ENCODE measurements around the gene SCO2. TPM values are rescaled to one million over a fixed set of nuclear protein-coding genes. Genes with fewer than 3 reads are reported as not detected.
A peak's percentile ranks its signal among the peaks of the same experiment; 100 is the strongest.

The SCO2 gene
- total and polyA plus RNA-seq, 4 donors = 0.37 to 9.3 (median 6.1) TPM

- Histone ChIP-seq H3K27ac (ENCODE audit: low read depth in 1 of 2, low read length in 1 of 2) (no peak overlapping the region), H3K27me3 (ENCODE audit: control insufficient read depth in 3 of 3, insufficient read depth in 3 of 3, low read length in 2 of 3) (peaks cover 4 to 50% (median 34%) of the 10 kb centered on the region in 3 donors), H3K36me3 (ENCODE audit: control insufficient read depth in 4 of 4, insufficient read depth in 4 of 4, low read length in 4 of 4) (no peaks in the 10 kb centered on the region), H3K9me3 (ENCODE audit: control insufficient read depth in 4 of 4, insufficient read depth in 3 of 4, low read length in 3 of 4) (no peaks in the 10 kb centered on the region), H3K4me3 (no peak overlapping the region), H3K4me1 (ENCODE audit: control insufficient read depth in 5 of 5, insufficient read depth in 5 of 5, low read length in 5 of 5) (peaks cover 0 to 21% (median 0%) of the 10 kb centered on the region in 5 donors), H3K9ac (ENCODE audit: insufficient read depth in 1 of 2, low read length in 2 of 2) (no peak overlapping the region)
- ATAC-seq (ENCODE audit: insufficient read depth, low FRiP score) = no peak
- no peak for DNase-seq
- no peak for TF ChIP-seq CTCF (IDR thresholded peaks at IDR 0.05; ENCODE audit: control extremely low read depth, extremely low read depth)
- 57 to 83% methylated on average over 50 to 78 of the region's 78 CpGs for WGBS, 2 donors
Measured at GRCh38 chr22:50546326-50547262, 21.2 kb upstream of the SCO2 start.

- WGBS, 2 donors = 55 to 72% methylated on average over 10 of the region's 10 CpGs
- no peak for TF ChIP-seq CTCF (IDR thresholded peaks at IDR 0.05; ENCODE audit: control extremely low read depth, extremely low read depth)
- DNase-seq (no peak), ATAC-seq (ENCODE audit: insufficient read depth, low FRiP score) (no peak)
- H3K4me3 ChIP-seq = no peak within 1 kb of the TSS
- H3K4me1 ChIP-seq (ENCODE audit: control insufficient read depth in 5 of 5, insufficient read depth in 5 of 5, low read length in 5 of 5) = peaks cover 0 to 22% (median 0%) of the 10 kb centered on the region in 5 donors
- peak within 1 kb of the TSS in 1 of 2 donors; percentile 78 for H3K27ac ChIP-seq (ENCODE audit: low read depth in 1 of 2, low read length in 1 of 2)
- peaks cover 4 to 47% (median 33%) of the 10 kb centered on the region in 3 donors for H3K27me3 ChIP-seq (ENCODE audit: control insufficient read depth in 3 of 3, insufficient read depth in 3 of 3, low read length in 2 of 3)
- no peaks in the 10 kb centered on the region for H3K36me3 ChIP-seq (ENCODE audit: control insufficient read depth in 4 of 4, insufficient read depth in 4 of 4, low read length in 4 of 4)
- no peak within 1 kb of the TSS for H3K9ac ChIP-seq (ENCODE audit: insufficient read depth in 1 of 2, low read length in 2 of 2)
- H3K9me3 ChIP-seq (ENCODE audit: control insufficient read depth in 4 of 4, insufficient read depth in 3 of 4, low read length in 3 of 4) = no peaks in the 10 kb centered on the region
Measured at GRCh38 chr22:50545522-50546325, 20.3 kb upstream of the SCO2 start, which contains the start of gene KLHDC7B. TSS of gene KLHDC7B (plus strand) at chr22:50545899. CDS start at chr22:50546244, 345 bp downstream.

- Histone ChIP-seq H3K36me3 (ENCODE audit: control insufficient read depth in 4 of 4, insufficient read depth in 4 of 4, low read length in 4 of 4) (no peaks in the 10 kb centered on the region), H3K27me3 (ENCODE audit: control insufficient read depth in 3 of 3, insufficient read depth in 3 of 3, low read length in 2 of 3) (peaks cover 4 to 38% (median 25%) of the 10 kb centered on the region in 3 donors), H3K9me3 (ENCODE audit: control insufficient read depth in 4 of 4, insufficient read depth in 3 of 4, low read length in 3 of 4) (no peaks in the 10 kb centered on the region), H3K27ac (ENCODE audit: low read depth in 1 of 2, low read length in 1 of 2) (peak overlapping the region in 1 of 2 donors; percentile 78), H3K4me1 (ENCODE audit: control insufficient read depth in 5 of 5, insufficient read depth in 5 of 5, low read length in 5 of 5) (peaks cover 0 to 22% (median under 1%) of the 10 kb centered on the region in 5 donors), H3K9ac (ENCODE audit: insufficient read depth in 1 of 2, low read length in 2 of 2) (no peak overlapping the region), H3K4me3 (no peak overlapping the region)
- 38 to 49% methylated on average over 5 of the region's 5 CpGs for WGBS, 2 donors
- no peak for ATAC-seq (ENCODE audit: insufficient read depth, low FRiP score)
- DNase-seq = no peak
- no peak for TF ChIP-seq CTCF (IDR thresholded peaks at IDR 0.05; ENCODE audit: control extremely low read depth, extremely low read depth)
Measured at GRCh38 chr22:50544746-50545253, 19.4 kb upstream of the SCO2 start.
